HEK293 (cell line): ENCODE measurements around the gene EXOC3L2.

Experiments used
- CTCF ChIA-PET: fragments of 350-600 bp; formaldehyde crosslinking; extraction: SDS; loops from one replicate; lab custom pipeline; 2021; ENCODE audit warnings: antibody characterized with exemption; lab: Yijun Ruan, JAX
- POLR2A ChIA-PET: fragments of 300-600 bp; formaldehyde crosslinking; extraction: SDS; loops from one replicate; lab custom pipeline; 2020; ENCODE audit warnings: antibody characterized with exemption, inconsistent platforms; lab: Yijun Ruan, JAX
- H3K27ac ChIP-seq: fragments of 200-500 bp; sonication (Bioruptor generic); 2 replicates; pipeline ENCODE4 v1.5.1; 2014; ENCODE audit warnings: low read depth, low read length, control low read depth, inconsistent platforms; ENCODE audit errors: extremely low read depth
- H3K36me3 ChIP-seq, 2 experiments: fragments of 200-500 bp in 1 of 2; sonication (Bioruptor generic) in 1 of 2; 1 replicate in 1 of 2; 2 replicates in 1 of 2; pipeline ENCODE4 v1.5.1; 2014 to 2017; ENCODE audit warnings: inconsistent platforms in 2 of 2, low read length in 2 of 2; ENCODE audit not compliant: control insufficient read depth in 2 of 2, insufficient read depth in 1 of 2
- H3K4me1 ChIP-seq: fragments of 200-500 bp; sonication (Bioruptor generic); 2 replicates; pipeline ENCODE4 v1.5.1; 2014; ENCODE audit warnings: mild to moderate bottlenecking, low read length, inconsistent platforms; ENCODE audit not compliant: control insufficient read depth, insufficient read depth
- H3K4me3 ChIP-seq: 2 replicates; pipeline ENCODE4 v1.5.1; 2011; ENCODE audit warnings: low read depth, mild to moderate bottlenecking, control low read depth, low read length, moderate library complexity
- H3K9me3 ChIP-seq: fragments of 200-500 bp; sonication (Bioruptor generic); 2 replicates; pipeline ENCODE4 v1.5.1; 2014; ENCODE audit warnings: low read depth, low read length, inconsistent platforms; ENCODE audit not compliant: control insufficient read depth, insufficient read depth
- CTCF ChIP-seq: fragments of 450-650 bp; formaldehyde crosslinking; IDR thresholded peaks from 2 replicates; pipeline ENCODE4 v1.5.1; 2016; ENCODE audit warnings: missing biosample characterization, missing genetic modification characterization
- GLIS1 ChIP-seq: fragments of 450-650 bp; formaldehyde crosslinking; IDR thresholded peaks from 2 replicates; pipeline ENCODE4 v1.5.1; 2016; ENCODE audit warnings: missing biosample characterization, missing genetic modification characterization
- ZIC2 ChIP-seq: fragments of 450-650 bp; formaldehyde crosslinking; IDR thresholded peaks from 2 replicates; pipeline ENCODE4 v1.5.1; 2016; ENCODE audit warnings: missing biosample characterization, missing genetic modification characterization
- ZNF121 ChIP-seq: fragments of 450-650 bp; formaldehyde crosslinking; IDR thresholded peaks from 2 replicates; pipeline ENCODE4 v1.5.1; 2016; ENCODE audit warnings: missing biosample characterization, missing genetic modification characterization
- ZNF248 ChIP-seq: fragments of 450-650 bp; formaldehyde crosslinking; IDR thresholded peaks from 2 replicates; pipeline ENCODE4 v1.5.1; 2017; ENCODE audit warnings: missing biosample characterization, missing genetic modification characterization
- ZNF423 ChIP-seq: fragments of 450-650 bp; formaldehyde crosslinking; IDR thresholded peaks from 2 replicates; pipeline ENCODE4 v1.5.1; 2016; ENCODE audit warnings: missing biosample characterization, missing genetic modification characterization
- ZNF521 ChIP-seq: fragments of 450-650 bp; formaldehyde crosslinking; IDR thresholded peaks from 2 replicates; pipeline ENCODE4 v1.5.1; 2017; ENCODE audit warnings: missing biosample characterization, mild to moderate bottlenecking, missing genetic modification characterization
- ZNF544 ChIP-seq: fragments of 450-650 bp; formaldehyde crosslinking; IDR thresholded peaks from 2 replicates; pipeline ENCODE4 v1.5.0; 2017; ENCODE audit warnings: missing biosample characterization, missing genetic modification characterization
- ZNF664 ChIP-seq: fragments of 450-650 bp; formaldehyde crosslinking; IDR thresholded peaks from 2 replicates; pipeline ENCODE4 v1.5.1; 2016; ENCODE audit warnings: missing biosample characterization, missing genetic modification characterization
- ZSCAN16 ChIP-seq: fragments of 450-650 bp; formaldehyde crosslinking; IDR thresholded peaks from 2 replicates; pipeline ENCODE4 v1.5.1; 2016; ENCODE audit warnings: missing biosample characterization, missing genetic modification characterization
- TF ChIP-seq, protein P1 (sequence below): fragments of 450-650 bp; formaldehyde crosslinking; IDR thresholded peaks from 2 replicates; pipeline ENCODE4 v1.5.1; 2017; ENCODE audit warnings: missing biosample characterization, missing genetic modification characterization

Gene EXOC3L2

DNA sequence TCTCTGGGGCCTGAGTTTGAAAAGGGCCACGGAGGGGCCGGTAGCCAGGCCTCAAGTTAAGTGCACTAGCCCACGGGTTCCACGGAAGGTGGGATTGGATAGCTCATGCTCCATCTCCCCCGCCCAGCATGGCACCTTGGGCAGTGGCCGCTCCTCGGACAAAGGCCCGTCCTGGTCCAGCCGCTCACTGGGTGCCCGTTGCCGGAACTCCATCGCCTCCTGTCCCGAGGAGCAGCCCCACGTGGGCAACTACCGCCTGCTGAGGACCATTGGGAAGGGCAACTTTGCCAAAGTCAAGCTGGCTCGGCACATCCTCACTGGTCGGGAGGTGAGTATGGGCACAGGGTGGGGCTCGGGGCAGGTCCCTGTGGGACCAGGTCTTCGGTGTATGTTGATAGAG is 13.7 kb upstream of the EXOC3L2 start (continued):
- TF ChIP-seq, protein P1, sequence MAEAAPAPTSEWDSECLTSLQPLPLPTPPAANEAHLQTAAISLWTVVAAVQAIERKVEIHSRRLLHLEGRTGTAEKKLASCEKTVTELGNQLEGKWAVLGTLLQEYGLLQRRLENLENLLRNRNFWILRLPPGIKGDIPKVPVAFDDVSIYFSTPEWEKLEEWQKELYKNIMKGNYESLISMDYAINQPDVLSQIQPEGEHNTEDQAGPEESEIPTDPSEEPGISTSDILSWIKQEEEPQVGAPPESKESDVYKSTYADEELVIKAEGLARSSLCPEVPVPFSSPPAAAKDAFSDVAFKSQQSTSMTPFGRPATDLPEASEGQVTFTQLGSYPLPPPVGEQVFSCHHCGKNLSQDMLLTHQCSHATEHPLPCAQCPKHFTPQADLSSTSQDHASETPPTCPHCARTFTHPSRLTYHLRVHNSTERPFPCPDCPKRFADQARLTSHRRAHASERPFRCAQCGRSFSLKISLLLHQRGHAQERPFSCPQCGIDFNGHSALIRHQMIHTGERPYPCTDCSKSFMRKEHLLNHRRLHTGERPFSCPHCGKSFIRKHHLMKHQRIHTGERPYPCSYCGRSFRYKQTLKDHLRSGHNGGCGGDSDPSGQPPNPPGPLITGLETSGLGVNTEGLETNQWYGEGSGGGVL (tag by site-specific recombination), result no peak

GRCh38 chr19:45256836-45257235 is 11.6 kb upstream of the EXOC3L2 start:
- H3K4me3 ChIP-seq, result no peak overlapping the region
- TF ChIP-seq ZNF664 (tag by site-specific recombination), result no peak
- peak; percentile 92 for TF ChIP-seq ZNF121 (tag by site-specific recombination)
- TF ChIP-seq ZSCAN16 (tag by site-specific recombination), result 0 out of 2 replicates have a peak, but pooled peaks have one; percentile 20
- CTCF ChIA-PET, result interaction anchor here (0.6 to 1.0 kb wide), 6 partner anchors 8 to 229 kb away, joined by 3 to 6 read pairs (median 3); no protein-coding TSS in a partner anchor
- POLR2A ChIA-PET, result interaction anchor here (0.6 to 0.8 kb wide), 3 partner anchors 18 to 254 kb away, joined by 5 to 9 read pairs (median 6); no protein-coding TSS in a partner anchor
- H3K27ac ChIP-seq, result no peak overlapping the region
- peaks cover 17 to 32% of the 10 kb centered on the region in 2 experiments for H3K36me3 ChIP-seq
- H3K9me3 ChIP-seq, result no peaks in the 10 kb centered on the region
- peaks cover 3% of the 10 kb centered on the region; the same call in 1 of the 2 replicates for H3K4me1 ChIP-seq

DNA sequence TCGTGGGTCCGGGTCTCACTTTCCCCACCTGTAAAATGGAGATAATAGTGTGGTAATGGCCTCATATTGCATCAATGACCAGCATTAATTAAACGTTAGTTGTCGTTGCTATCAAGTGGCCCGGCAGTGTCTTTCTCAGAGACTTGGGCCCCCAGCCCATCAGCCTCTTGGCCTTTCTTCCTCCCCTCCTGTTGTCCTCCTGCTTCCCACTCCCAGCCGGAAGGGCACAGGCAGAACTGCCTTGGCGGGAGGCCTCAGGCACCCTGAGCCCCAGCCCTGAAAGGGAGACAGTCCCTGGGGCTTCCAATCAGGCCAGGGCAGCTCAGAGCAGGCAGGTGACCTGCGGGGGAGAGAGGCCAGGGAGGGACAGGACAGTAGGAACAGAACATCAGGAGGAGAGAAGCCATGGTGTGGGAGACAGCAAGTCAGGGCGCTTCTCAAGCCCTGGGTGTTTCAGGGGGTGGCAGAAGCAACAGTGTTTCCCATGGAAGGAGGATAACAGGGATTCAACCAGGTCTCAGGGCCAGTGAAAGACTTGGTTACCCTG is 10.5 kb upstream of the EXOC3L2 start:
- ChIA-PET POLR2A (no interaction called here), CTCF (no interaction called here)
- peaks cover 17 to 29% of the 10 kb centered on the region in 2 experiments for H3K36me3 ChIP-seq
- H3K4me3 ChIP-seq, result no peak overlapping the region
- H3K9me3 ChIP-seq, result no peaks in the 10 kb centered on the region
- no peak overlapping the region for H3K27ac ChIP-seq
- H3K4me1 ChIP-seq, result peaks cover 3% of the 10 kb centered on the region; the same call in 1 of the 2 replicates
- no peak for TF ChIP-seq ZNF248 (tag by site-specific recombination)
- no peak for TF ChIP-seq ZNF521 (tag by site-specific recombination)

DNA sequence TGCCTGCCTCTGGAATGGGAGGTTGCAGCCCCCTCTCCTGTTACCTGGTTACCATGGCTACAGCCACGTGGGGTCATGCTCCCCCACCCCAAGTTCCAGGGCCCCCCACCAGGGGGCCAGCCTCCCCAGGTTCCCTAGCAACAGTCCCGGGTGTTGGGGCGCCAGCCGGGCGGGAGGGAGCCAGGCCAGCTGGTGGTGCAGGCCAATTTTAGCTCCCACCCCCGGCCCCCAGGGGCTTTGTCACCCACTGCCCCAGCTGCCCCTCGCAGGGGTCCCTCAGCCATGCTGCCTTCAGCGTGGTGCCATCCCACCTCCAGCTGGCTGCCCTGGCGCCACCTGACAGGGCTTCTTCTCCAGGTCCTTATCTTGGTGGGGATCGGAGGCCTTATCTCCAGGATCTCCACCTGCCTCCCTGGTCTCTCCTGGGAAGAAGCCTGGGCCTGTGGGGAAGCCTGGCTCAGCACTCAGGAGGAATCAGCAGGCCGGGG is 8.9 kb upstream of the EXOC3L2 start:
- CTCF ChIA-PET, result interaction anchor here (1.1 to 1.5 kb wide), 2 partner anchors 72 to 84 kb away, joined by 4 read pairs; no protein-coding TSS in a partner anchor
- POLR2A ChIA-PET, result no interaction called here
- H3K9me3 ChIP-seq, result no peaks in the 10 kb centered on the region
- TF ChIP-seq ZIC2 (tag by site-specific recombination), result peak; percentile 73
- peak; percentile 72 for TF ChIP-seq GLIS1 (tag by site-specific recombination)
- no peak for TF ChIP-seq ZNF423 (tag by site-specific recombination)
- TF ChIP-seq CTCF (tag by site-specific recombination), result peak; percentile 42
- no peak for TF ChIP-seq ZNF544 (tag by site-specific recombination)
- TF ChIP-seq, all 188 proteins: peak for 3
- Histone ChIP-seq H3K36me3 (peaks cover 8 to 25% of the 10 kb centered on the region in 2 experiments; a peak in 2 of 3 replicates), H3K4me3 (no peak overlapping the region), H3K27ac (no peak overlapping the region), H3K4me1 (peaks cover 3% of the 10 kb centered on the region; the same call in 1 of the 2 replicates)
